SK-N-MC (cell line): Measurements from ENCODE around the gene GOLT1B.

Experiments used
- DNase-seq: peaks from one replicate; pipeline ENCODE4 v3.0.0-alpha.2; 2011; ENCODE audit warnings: low read depth, low spot score
- H3K27ac ChIP-seq: fragments of 200-600 bp; sonication (generic); 2 replicates; pipeline ENCODE4 v1.5.1; 2016; ENCODE audit warnings: mixed run types
- H3K36me3 ChIP-seq: fragments of 200-600 bp; sonication (generic); 2 replicates; pipeline ENCODE4 v1.6.1; 2017; ENCODE audit warnings: antibody characterized with exemption, low read length, mixed read lengths; ENCODE audit not compliant: insufficient read depth
- H3K4me3 ChIP-seq: fragments of 200-600 bp; sonication (generic); 2 replicates; pipeline ENCODE4 v1.5.1; 2016
- H3K9ac ChIP-seq: fragments of 200-600 bp; sonication (generic); 2 replicates; pipeline ENCODE4 v1.8.0; 2017; ENCODE audit warnings: mixed run types, mixed read lengths; ENCODE audit not compliant: insufficient read length
- H3K9me3 ChIP-seq: fragments of 200-600 bp; sonication (generic); 2 replicates; pipeline ENCODE4 v1.6.1; 2017; ENCODE audit warnings: low read depth, mild to moderate bottlenecking, antibody characterized with exemption, low read length, moderate library complexity, mixed read lengths
- EZH2 ChIP-seq: fragments of 200-600 bp; sonication (generic); IDR thresholded peaks from one replicate; pipeline ENCODE4 v1.6.1; 2017; ENCODE audit warnings: antibody characterized with exemption
- FOXP2 ChIP-seq: optimal IDR thresholded peaks from 2 replicates; pipeline ENCODE3; 2011; ENCODE audit warnings: mild to moderate bottlenecking, moderate library complexity; ENCODE audit not compliant: insufficient read depth; ENCODE audit errors: extremely low read length, control extremely low read depth
- POLR2AphosphoS5 ChIP-seq: IDR thresholded peaks from 2 replicates; pipeline ENCODE4 v1.6.1; 2012; ENCODE audit warnings: mild to moderate bottlenecking, low read depth, low read length, borderline replicate concordance

The GOLT1B gene

DNA sequence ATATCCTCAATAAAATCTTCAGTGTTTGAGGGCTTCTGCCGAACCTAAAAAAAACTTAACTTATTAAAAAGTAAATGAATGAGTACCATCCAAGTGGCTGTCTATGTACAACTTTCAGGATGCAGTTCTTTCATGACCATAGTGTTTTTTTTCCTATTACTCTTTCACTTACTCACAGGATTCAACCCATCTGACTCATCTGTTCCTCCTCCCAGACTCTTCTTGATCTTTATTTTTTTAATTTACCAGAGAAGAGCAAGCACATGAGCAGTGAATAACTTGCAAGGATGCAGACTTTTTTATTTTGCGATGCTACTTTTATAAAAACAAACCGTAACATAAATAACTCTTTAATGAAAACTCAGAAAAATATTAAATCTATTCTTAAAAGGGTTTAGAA is 24.6 kb upstream of the GOLT1B start:
- H3K36me3 ChIP-seq = peaks cover 43% of the 10 kb centered on the region
- H3K4me3 ChIP-seq = no peak overlapping the region
- no peaks in the 10 kb centered on the region for H3K9me3 ChIP-seq
- no peak overlapping the region for H3K9ac ChIP-seq
- no peak overlapping the region for H3K27ac ChIP-seq
- no peak for DNase-seq
- TF ChIP-seq EZH2 (no peak), FOXP2 (no peak), POLR2AphosphoS5 (no peak)

DNA sequence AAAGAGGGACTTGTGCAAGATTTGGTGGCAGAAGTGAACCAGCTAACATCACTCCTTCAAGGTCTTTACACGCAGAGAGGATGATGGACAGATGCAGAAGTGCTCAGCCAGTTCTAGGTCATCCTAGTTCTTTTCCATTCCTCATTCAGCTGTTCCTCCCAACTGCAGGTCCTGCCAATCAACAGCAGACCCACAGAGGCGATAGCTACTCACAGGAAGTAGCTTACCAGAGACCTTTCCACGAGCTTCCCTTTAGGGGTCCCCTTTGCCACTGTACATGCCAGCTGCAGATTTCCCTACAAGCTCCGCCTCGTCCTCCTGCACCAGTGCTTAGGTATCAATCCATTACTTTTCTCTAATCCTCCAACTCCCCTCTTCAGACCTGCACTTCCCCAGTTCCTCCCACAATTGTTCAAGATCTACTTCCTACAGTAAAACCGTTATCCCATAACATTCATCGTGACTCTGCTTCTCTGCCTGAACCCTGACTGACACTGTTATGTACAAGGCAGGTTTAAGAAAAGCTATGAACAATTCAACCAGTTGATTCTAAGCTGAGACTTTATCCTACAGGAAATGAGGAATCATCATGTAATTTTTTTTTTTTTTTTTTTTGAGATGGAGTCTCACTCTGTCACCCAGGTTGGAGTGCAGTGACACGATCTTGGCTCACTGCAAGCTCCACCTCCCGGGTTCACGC is 22.7 kb upstream of the GOLT1B start:
- Histone ChIP-seq H3K9me3 (no peaks in the 10 kb centered on the region), H3K4me3 (no peak overlapping the region), H3K27ac (no peak overlapping the region), H3K36me3 (peaks cover 46% of the 10 kb centered on the region), H3K9ac (no peak overlapping the region)
- no peak for TF ChIP-seq FOXP2
- TF ChIP-seq POLR2AphosphoS5 = no peak
- no peak for TF ChIP-seq EZH2
- no peak for DNase-seq

DNA sequence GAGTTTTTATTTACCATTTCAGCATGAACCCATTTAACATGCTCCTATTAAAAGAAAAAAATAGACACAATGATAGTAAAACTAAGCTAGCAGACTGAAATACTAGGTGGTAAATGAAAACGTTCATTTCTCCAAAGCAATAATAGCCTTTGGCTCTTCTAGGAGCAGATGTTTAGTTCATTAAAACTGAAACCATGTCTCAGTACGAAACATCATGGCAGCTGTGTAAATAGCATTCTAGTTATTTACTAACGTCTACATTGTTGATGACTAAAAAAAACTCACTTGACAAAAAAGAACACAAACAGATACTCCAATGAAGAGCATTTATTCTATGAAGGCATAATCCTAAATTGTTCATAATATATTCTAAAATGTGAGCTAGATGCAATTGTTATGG is 18.1 kb upstream of the GOLT1B start:
- Histone ChIP-seq H3K9ac (no peak overlapping the region), H3K4me3 (no peak overlapping the region), H3K36me3 (peaks cover 24% of the 10 kb centered on the region), H3K9me3 (no peaks in the 10 kb centered on the region), H3K27ac (no peak overlapping the region)
- DNase-seq = no peak
- no peak for TF ChIP-seq EZH2

DNA sequence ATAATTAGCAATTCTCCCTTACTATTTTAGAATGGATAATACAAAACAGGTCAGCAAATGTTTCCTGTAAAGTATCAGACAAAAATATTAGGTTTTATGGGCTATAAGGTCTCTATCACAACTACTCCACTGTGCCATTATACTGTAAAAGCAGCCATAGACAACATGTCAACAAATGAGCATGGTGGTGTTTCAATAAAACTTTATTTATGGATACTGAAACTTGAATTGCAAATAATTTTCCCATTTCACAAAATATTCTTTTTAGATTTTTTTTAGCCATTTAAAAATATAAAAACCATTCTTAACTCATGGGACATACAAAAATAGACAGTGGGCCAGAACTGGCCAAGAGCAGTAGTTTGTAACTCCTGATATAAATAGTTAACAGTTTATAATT is 15.6 kb upstream of the GOLT1B start:
- no peak overlapping the region for H3K27ac ChIP-seq
- no peak overlapping the region for H3K4me3 ChIP-seq
- no peaks in the 10 kb centered on the region for H3K9me3 ChIP-seq
- peaks cover 24% of the 10 kb centered on the region for H3K36me3 ChIP-seq
- no peak for DNase-seq
- no peak overlapping the region for H3K9ac ChIP-seq
- TF ChIP-seq POLR2AphosphoS5 (no peak), EZH2 (no peak), FOXP2 (no peak)

DNA sequence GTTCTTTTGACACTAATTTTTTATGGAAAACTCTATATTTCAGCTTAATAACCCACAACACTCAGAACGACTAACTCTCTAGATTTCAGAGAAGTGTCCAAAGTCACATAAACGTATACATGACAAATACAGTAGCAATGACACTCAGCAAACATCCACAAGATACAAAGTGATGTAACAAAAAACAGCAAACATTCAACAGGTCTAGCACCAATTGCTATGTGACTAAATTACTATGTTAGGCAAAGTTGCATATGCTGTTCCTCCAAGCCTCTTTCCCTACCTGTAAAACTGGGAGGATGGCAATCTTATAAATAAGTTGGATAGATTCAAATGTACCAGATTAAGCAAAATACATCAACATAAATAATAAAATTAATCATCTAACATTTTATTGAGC is 1.8 kb upstream of the GOLT1B start:
- TF ChIP-seq FOXP2 (no peak), EZH2 (no peak), POLR2AphosphoS5 (no peak)
- H3K9me3 ChIP-seq = no peaks in the 10 kb centered on the region
- H3K27ac ChIP-seq = no peak overlapping the region
- peaks cover 9% of the 10 kb centered on the region for H3K36me3 ChIP-seq
- no peak for DNase-seq
- H3K9ac ChIP-seq = no peak overlapping the region
- no peak overlapping the region for H3K4me3 ChIP-seq

DNA sequence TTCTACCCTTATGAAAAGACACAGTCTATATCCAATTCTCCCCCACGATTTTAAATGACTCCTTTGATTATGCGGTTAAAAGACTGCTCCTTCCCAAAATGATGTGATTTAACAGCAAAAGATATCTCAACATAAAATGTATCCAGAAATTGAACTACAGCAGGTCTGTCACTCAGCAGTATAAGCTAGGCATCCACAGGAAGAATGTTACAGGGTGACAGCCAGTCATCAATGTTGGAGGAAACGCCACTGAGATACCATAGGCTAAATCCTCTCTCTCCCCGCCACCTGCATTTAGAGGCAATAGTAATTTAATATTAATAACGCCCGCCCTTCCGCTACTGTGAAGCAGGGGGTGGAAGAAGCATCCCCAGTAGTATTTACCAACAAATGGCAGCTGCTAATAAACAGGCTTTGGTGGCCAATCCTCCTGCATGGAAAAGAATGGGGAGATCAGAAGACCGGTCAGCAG is 767 bp upstream of the GOLT1B start:
- Histone ChIP-seq H3K9me3 (no peaks in the 10 kb centered on the region), H3K9ac (peak overlapping the region; percentile 80), H3K27ac (no peak overlapping the region), H3K36me3 (peaks cover 9% of the 10 kb centered on the region), H3K4me3 (peak overlapping the region; percentile 90)
- DNase-seq = no peak
- TF ChIP-seq EZH2 = no peak

DNA sequence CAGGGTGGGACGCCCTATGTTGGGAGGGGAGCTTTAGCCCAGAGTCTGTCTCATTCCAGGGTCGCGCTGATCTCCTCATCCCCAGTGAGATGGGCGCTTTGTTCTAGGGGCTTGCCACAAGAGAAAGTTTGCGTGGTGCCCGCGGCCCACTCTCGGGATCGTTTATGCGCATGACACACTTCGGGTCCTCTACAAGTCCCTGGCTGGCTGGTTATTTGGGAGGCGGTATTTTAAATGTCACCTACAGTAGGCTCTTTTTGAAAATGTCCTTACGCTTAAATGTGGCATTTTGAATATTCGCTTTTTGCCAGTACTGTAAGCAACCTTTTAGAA is 541 bp downstream of the GOLT1B start:
- no peak for TF ChIP-seq FOXP2
- TF ChIP-seq EZH2 = no peak
- no peak for TF ChIP-seq POLR2AphosphoS5

DNA sequence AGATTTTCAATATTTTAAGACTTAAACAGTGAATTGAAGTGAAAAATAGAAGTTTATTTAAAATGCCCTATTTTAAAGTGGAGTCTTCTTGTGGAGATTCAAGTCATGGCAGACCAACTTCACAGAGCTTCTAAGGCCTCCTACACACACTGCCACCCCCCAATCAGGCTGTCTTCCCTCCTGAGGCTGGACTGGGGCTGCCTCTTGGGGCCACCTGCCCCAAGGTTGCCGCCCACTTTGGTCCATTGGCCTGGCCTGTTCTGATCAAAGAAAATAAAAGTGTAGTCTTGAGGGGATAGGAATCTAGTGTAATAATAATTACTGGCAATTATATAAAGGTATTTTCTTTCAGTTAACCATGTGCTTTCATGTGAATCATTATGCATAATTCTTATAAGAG is 1.3 kb downstream of the GOLT1B start:
- DNase-seq = no peak
- no peaks in the 10 kb centered on the region for H3K9me3 ChIP-seq
- peak overlapping the region; percentile 88 for H3K9ac ChIP-seq
- no peak overlapping the region for H3K27ac ChIP-seq
- peak overlapping the region; percentile 90 for H3K4me3 ChIP-seq
- H3K36me3 ChIP-seq = peaks cover 12% of the 10 kb centered on the region
- TF ChIP-seq FOXP2 = no peak
- TF ChIP-seq EZH2 = no peak
- TF ChIP-seq POLR2AphosphoS5 = no peak

More for the DNA sequence above, 541 bp downstream of the GOLT1B start:
- Histone ChIP-seq H3K36me3 (peaks cover 9% of the 10 kb centered on the region), H3K9me3 (no peaks in the 10 kb centered on the region), H3K27ac (no peak overlapping the region; the same call in 1 of the 2 replicates), H3K9ac (peak overlapping the region; percentile 88), H3K4me3 (peak overlapping the region; percentile 90)
- DNase-seq = no peak

DNA sequence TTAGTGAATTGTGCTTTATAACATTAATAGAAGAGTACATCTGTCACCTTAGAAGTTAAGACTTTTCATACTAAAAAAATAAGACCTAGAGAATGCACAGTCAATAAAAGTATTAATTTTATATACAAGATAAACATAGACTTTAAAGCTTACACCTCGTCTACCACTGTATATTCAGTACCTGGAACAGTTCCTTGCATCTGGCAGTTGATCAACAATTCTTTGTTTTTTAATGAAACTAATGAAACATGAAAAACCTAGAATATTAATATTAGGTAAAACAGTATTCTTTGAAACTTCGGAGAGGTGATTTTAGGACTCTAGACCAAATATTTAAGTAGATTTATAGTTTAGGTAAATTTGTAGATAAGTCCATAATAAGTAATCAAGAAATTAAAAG is 4.3 kb downstream of the GOLT1B start:
- DNase-seq = no peak
- Histone ChIP-seq H3K4me3 (no peak overlapping the region), H3K9me3 (no peaks in the 10 kb centered on the region), H3K36me3 (peaks cover 4% of the 10 kb centered on the region; the same call in 1 of the 2 replicates), H3K9ac (no peak overlapping the region), H3K27ac (no peak overlapping the region)
- TF ChIP-seq POLR2AphosphoS5 = no peak
- no peak for TF ChIP-seq FOXP2
- TF ChIP-seq EZH2 = no peak
